Retina (tissue), 1 donor: ENCODE data around the gene HMG20B.

ENCODE experiments used
- DNase-seq: peaks from one replicate; pipeline ENCODE4 v3.0.0-alpha.2; 2016

Gene HMG20B

DNA sequence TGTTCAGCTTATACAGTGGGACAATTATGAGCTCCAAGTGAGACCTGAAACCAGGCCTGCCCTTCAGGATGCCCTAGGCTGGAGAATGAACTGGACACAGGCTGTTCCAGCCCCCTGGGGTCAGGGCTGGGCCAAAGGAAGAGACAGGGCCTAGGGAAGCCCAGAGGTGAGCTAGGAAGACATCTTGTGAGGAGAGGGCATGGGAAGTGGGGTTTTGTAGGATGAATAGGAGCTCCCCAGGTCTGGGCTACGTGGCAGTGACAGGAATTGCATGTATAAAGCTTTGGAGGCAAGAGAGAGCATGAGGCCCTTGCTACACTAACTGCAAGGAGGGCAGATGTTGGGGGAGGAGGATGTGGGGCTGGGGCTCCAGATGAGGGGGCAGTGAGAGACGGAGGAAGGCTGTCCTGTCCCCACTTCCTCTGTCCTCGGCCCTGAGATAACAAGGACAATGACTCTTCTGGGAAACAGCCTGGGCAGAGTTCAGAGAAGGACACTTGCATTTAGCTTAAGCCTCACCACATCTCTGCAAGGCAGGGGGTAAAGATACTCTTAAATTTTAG, 35.4 kb downstream of the HMG20B start:
- DNase-seq, result no peak

- DNase-seq, result no peak
Measured at GRCh38 chr19:3608750-3609322, 36.1 kb downstream of the HMG20B start.

- no peak for DNase-seq
Measured at GRCh38 chr19:3609779-3610719, 37.3 kb downstream of the HMG20B start.

GRCh38 chr19:3610745-3611717, 38.3 kb downstream of the HMG20B start:
- DNase-seq, result no peak

DNA sequence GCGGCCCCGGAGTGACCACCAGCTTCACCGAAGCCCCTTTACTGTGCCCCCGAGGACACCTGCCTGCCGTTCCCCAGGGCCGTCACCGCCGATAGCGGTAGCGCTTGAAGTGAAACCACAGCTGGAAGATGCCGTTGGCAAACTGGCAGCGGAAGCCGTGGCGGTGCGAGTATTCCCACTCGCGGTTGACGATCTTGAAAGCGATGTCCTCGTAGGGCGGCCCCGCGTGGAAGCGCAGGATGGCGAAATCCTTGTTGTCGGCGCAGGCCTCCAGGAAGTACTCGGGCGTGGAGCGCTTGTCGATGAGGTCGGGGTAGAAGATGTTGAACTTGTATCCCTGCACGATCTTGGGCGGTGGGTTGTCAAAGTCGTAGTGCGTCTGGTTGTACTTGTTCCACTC, 39.1 kb downstream of the HMG20B start:
- DNase-seq, result no peak

GRCh38 chr19:3612330-3612729, 39.6 kb downstream of the HMG20B start:
- no peak for DNase-seq

DNA sequence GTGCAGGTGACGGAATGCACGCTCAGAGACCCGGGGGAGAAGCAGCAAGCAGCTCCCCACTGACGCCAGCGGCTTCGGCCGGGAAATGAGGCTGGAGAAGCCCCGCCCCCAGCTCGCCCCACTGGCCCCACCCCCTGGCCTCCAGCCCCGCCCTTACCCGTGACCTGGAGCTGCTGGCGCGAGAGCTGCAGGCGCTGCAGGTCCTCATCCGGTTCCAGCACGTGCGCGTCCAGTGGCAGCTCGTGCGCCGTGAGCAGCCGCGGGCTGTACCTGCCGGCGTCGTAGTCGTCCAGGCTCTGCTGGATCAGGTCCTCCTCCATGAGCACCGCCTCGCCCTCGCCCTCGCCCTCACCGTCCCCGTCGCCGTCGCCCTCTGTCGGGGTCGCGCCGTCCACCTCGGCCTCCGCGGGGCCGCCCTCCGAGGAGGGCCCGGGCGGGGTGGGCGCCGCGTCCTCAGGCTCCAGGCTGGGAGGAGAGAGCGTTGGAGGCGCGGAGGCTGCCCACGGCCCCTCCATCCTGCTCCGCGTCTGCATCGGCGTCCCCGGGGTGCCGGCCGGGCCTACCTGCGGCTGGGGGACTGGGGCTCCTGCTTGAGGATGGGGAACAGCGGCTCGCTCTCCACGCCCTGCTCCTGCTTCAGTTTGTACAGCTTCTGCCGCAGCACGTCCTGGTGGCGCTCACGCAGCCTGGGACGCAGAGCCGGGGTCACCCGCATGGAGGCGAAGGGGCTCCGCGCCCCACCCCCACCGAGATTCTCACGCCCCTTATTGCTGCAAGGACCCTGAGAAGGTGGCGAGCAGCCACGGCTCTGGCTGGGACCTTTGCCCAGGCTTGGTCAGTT, 40.4 kb downstream of the HMG20B start:
- DNase-seq, result no peak

DNA sequence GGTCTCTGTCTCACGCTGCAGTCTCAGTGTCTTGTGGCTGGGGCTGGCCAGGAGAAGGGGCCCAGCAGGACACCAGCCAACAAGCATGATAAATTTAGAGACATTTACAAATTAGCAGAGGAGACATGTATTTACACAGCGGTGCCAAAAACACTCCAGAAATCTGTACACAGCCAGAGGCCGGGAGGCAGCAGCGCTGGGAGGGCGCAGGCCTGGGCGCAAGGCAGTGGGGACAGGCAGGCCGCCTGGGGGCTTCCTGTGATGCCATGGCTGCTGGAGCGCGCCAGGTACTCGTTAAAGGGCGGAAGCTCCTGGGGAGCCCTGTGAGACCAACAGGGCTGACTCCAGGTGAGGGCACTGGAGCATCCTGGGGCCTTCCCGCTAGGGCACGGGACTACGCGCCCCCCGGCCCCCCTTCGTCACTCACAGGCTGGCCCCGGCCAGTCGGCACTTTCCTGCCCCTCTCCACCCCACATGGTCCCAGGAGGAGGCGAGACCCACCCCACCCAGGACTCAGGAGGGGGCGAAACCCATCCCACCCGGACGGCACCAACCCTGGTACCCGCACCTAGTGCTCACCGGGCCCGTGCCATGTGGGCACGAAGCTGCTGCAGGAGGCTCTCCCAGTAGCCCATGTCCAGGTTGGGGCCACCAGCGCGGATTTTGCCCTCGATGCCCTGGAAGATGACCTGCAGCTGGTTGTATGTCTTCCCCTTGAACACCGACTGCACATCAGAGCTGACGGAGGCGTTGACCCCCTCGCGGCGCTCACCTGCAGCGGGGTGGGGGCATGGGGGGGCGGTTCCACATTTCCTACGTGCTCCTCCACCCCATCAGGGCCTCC, 41.3 kb downstream of the HMG20B start:
- no peak for DNase-seq

DNA sequence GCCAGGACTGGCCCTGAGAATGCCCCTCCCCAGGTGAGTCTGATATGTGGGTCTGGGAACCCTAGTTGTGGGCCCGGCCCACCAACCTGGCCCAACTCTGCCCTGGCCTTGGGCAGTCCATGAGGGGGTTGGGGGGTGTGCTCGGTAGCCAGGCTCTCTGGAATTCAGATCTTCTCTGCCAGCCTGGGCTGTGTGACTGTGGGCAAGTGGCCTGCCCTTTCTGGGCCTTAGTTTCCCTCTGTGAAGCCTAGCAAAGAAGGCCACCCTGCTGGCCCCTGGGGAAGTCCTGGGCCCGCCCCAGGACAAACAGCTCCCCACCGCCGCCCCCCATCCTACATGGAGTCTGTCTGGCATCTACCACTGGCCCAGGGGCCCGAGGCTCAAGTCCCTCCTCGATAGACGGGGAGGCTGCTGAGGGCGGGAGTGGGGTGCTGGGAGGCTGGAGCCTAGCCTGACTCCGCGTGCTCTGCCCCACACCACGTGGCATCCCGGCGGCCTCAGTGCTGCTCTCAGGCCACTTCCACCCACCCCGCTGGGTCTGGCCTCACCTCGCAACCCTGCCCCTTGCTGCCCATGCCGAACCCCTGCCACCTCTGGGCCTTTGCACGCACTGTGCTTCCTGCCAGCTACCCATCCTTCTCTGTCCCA, 42.2 kb downstream of the HMG20B start:
- no peak for DNase-seq

DNA sequence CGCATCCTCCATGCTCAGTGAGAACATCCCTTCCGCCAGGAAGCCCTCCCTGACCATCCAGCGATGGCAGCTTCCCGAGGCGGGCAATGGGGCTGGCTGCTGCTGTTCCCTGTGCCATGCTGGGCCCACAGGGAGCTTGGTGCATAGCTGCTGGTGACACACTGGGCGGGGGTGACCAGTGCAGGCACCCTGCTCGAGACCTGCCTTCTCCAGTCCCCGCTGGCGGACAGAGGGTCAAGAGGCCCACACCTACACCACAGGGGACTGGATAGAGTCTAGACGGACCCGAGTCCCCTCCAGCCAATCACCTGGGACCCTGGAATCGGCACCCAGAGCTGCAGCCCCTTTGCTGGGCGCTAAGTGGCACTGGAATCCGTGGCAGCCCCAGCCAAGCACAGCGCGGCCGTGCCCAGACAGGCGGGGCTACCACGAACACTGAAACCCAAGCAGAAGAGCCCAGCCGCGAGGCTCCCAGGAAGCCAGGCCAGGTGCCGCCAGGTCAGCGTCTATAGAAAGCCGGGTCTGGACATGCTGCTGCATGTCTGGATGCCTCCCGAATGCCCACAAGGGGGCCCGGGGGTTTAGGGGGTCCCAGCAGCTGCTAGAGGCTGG, 42.9 kb downstream of the HMG20B start:
- no peak for DNase-seq

- DNase-seq, result no peak
Measured at GRCh38 chr19:3617463-3617862, 44.7 kb downstream of the HMG20B start.

DNA sequence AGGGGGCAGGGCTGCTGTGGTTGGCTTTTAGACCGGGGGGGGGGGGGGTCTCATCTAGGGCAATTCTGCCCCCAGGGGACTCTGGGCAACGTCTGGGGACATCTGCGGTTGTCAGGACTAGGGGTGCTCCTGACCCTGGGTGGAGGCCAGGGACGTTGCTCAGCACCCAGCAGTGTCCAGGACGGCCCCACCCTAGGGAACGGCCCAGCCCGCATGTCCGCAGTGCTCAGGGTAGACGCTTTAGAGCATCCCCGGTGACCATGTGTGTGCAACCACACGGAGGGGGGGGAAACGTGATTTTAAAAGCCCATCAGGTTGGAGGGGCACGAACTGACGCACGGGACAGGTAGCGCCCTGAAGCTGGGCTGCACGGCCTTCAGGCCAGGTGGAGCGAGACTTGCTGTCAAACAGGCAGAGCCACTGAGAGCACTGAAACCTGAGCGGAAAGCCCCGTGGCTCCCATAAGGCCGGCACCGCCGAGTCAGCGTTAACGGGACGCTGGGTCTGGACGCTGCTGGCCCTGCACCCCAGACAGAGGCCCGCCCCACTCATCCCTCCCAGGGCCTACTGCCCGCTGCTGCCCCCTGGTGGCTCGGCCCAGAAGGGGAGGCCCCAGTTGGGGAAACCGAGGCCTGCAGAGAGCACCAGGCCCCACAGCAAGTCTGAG, 45.5 kb downstream of the HMG20B start:
- DNase-seq, result peak; percentile 50

- no peak for DNase-seq
Measured at GRCh38 chr19:3618811-3619630, 46.3 kb downstream of the HMG20B start.

GRCh38 chr19:3619631-3620012, 46.9 kb downstream of the HMG20B start:
- no peak for DNase-seq

DNA sequence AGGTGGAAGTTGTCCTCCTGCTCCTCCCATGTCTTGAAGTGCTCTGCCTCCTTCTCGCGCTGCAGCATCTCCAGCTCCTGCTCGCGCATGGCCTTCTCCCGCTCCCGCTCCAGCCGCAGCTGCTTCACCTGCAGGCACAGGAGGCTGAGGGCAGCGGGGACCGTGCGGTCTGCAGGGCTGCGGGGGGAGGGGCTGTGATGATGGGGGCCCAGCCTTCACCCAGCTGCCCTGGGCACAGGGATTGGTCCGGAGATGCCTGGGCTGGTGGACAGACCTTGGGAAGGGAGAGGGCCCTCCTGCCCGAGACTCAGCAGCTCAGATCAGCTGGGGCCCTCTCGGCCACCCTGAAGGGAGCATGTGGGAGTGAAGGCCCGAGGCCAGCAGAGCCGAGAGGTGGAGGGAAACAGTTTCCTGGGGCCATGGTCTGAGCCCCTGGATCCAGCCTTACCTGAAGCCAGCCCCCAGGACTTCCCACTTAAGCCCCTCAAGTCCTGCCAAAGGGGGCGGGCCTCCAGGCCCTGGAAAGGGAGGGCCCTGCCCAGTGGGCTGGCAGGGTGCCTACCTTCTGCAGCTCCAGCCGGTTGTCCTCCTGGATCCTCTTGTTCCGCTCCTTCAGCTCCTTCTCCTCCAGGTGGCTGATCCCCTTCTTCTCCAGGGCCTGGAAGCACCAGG, 47.5 kb downstream of the HMG20B start:
- no peak for DNase-seq

DNA sequence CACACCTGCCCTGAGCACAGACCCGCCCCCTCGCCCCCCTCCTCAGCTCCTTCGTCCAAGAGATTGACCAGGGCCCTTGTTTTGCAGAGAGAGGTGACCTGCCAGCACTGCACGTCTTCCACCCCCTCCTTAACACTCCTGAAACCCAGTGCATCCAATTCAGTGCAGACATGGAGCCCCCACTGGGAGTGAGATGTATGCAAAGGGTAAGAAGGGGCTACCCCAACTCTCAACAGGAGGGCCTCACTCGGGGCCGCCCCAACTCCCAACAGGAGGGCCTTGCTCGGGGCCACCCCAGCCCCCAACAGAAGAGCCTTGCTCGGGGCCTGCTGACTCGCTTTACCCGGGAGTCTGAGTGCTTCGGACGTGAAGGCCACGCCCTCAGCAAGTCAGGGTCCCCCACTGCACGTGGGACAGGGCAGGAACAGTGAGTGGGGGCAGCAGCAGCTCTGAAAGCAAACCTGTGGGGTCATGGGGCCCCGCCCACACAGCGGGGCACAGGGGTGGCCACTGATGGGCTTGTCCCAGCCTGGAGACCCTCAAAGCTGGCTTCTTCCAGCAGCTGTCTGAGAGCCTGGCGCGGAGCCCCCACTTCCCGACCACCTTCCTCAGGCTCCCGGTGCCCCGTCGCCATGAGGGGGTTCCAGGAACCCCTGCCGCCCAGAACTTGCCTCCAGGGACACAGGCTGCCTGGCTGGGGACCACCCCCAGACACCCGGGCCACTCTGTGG, 48.2 kb downstream of the HMG20B start:
- no peak for DNase-seq

DNA sequence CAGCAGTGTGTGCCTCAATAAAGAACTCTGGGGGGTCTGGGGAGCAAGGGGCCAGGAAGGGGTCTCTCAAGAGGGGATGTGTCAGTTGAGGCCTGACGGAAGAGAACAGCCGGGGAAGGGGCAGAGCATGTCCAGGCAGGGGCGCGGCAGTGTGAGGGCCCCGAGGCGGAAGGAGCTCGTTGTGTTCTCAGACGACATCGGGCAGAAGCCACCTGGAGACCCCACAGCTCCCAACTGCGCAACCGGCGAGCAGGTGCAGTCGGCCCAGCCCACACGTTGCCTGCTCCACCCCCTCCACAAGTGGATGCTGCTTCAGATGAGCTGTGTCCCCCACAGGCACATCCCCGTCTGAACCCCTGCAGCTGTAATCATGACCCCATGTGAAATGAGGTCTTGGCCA, 48.9 kb downstream of the HMG20B start:
- DNase-seq, result no peak
